Loucy (cell line): Measurements from ENCODE around the gene PLXNA2.

ENCODE experiments used
- H2AFZ ChIP-seq: fragments of 200-600 bp; sonication (generic); 2 replicates; pipeline ENCODE4 v1.6.0; 2016; ENCODE audit warnings: antibody characterized with exemption, mild to moderate bottlenecking, low read length, moderate library complexity
- H3F3A ChIP-seq: fragments of 200-600 bp; 2 replicates; pipeline ENCODE4 v1.6.0; 2016; ENCODE audit warnings: antibody characterized with exemption, low read depth, mild to moderate bottlenecking
- H3K27me3 ChIP-seq: fragments of 200-600 bp; sonication (generic); 2 replicates; pipeline ENCODE4 v1.6.1; 2014; ENCODE audit warnings: low read length, mild to moderate bottlenecking; ENCODE audit not compliant: insufficient read depth, poor library complexity, severe bottlenecking
- H3K36me3 ChIP-seq: fragments of 200-600 bp; sonication (generic); 2 replicates; pipeline ENCODE4 v1.6.1; 2016; ENCODE audit warnings: low read length; ENCODE audit not compliant: insufficient read depth
- H3K4me1 ChIP-seq: fragments of 200-600 bp; sonication (generic); 2 replicates; pipeline ENCODE4 v1.5.1; 2014; ENCODE audit warnings: low read length, mild to moderate bottlenecking; ENCODE audit not compliant: insufficient read depth, poor library complexity, severe bottlenecking
- H3K4me2 ChIP-seq: fragments of 200-600 bp; sonication (generic); 2 replicates; pipeline ENCODE4 v1.6.0; 2014; ENCODE audit warnings: antibody characterized with exemption, low read length, low read depth, mild to moderate bottlenecking; ENCODE audit not compliant: poor library complexity, severe bottlenecking
- H3K4me3 ChIP-seq: fragments of 200-600 bp; sonication (generic); 2 replicates; pipeline ENCODE4 v1.5.1; 2014; ENCODE audit warnings: low read length, mild to moderate bottlenecking, mixed read lengths; ENCODE audit not compliant: poor library complexity, severe bottlenecking
- H3K79me2 ChIP-seq: fragments of 200-600 bp; sonication (generic); 2 replicates; pipeline ENCODE4 v1.6.1; 2014; ENCODE audit warnings: low read length; ENCODE audit not compliant: insufficient read depth
- H3K9ac ChIP-seq: fragments of 200-600 bp; sonication (generic); 2 replicates; pipeline ENCODE4 v1.6.0; 2014; ENCODE audit warnings: mild to moderate bottlenecking, low read depth, low read length, moderate library complexity; ENCODE audit not compliant: poor library complexity, severe bottlenecking
- H3K9me2 ChIP-seq: fragments of 200-600 bp; sonication (generic); replicated peaks from 2 replicates; pipeline ENCODE4 v1.6.1; 2016; ENCODE audit warnings: low read depth, low read length, mixed read lengths
- H3K9me3 ChIP-seq: fragments of 200-600 bp; sonication (generic); 2 replicates; pipeline ENCODE4 v1.6.1; 2014; ENCODE audit warnings: mild to moderate bottlenecking, antibody characterized with exemption, low read length, low read depth; ENCODE audit not compliant: insufficient read depth
- H4K20me1 ChIP-seq: fragments of 200-600 bp; sonication (generic); 2 replicates; pipeline ENCODE4 v1.6.0; 2014; ENCODE audit warnings: antibody characterized with exemption, low read length, mild to moderate bottlenecking; ENCODE audit not compliant: insufficient read depth, poor library complexity, severe bottlenecking
- CTCF ChIP-seq: fragments of 200-600 bp; sonication (generic); conservative IDR thresholded peaks from 2 replicates; pipeline ENCODE4 v1.5.1; 2014; ENCODE audit warnings: mild to moderate bottlenecking, antibody characterized with exemption, low read length
- EZH2phosphoT487 ChIP-seq: fragments of 200-600 bp; IDR thresholded peaks from 2 replicates; pipeline ENCODE4 v1.6.1; 2018; ENCODE audit warnings: antibody characterized with exemption, mild to moderate bottlenecking, moderate library complexity, borderline replicate concordance

PLXNA2 gene

GRCh38 chr1:208156741-208157140 lies 87.4 kb downstream of the PLXNA2 start:
- Histone ChIP-seq H3K79me2 (no peaks in the 10 kb centered on the region), H3K27me3 (no peaks in the 10 kb centered on the region), H4K20me1 (no peaks in the 10 kb centered on the region), H2AFZ (no peak overlapping the region), H3K36me3 (no peaks in the 10 kb centered on the region), H3F3A (no peaks in the 10 kb centered on the region), H3K9me2 (no peaks in the 10 kb centered on the region), H3K9me3 (no peaks in the 10 kb centered on the region), H3K4me2 (no peak overlapping the region), H3K4me3 (no peak overlapping the region), H3K9ac (no peak overlapping the region), H3K4me1 (no peaks in the 10 kb centered on the region)
- no peak for TF ChIP-seq CTCF
- TF ChIP-seq EZH2phosphoT487, result no peak

- H3K4me2 ChIP-seq, result no peak overlapping the region
- no peak overlapping the region for H2AFZ ChIP-seq
- H3K79me2 ChIP-seq, result no peaks in the 10 kb centered on the region
- no peaks in the 10 kb centered on the region for H3K9me2 ChIP-seq
- no peak overlapping the region for H3K4me3 ChIP-seq
- no peaks in the 10 kb centered on the region for H3K27me3 ChIP-seq
- no peaks in the 10 kb centered on the region for H4K20me1 ChIP-seq
- no peaks in the 10 kb centered on the region for H3K36me3 ChIP-seq
- H3K9me3 ChIP-seq, result no peaks in the 10 kb centered on the region
- no peaks in the 10 kb centered on the region for H3K4me1 ChIP-seq
- H3F3A ChIP-seq, result no peaks in the 10 kb centered on the region
- TF ChIP-seq CTCF, result no peak
- TF ChIP-seq EZH2phosphoT487, result no peak
- H3K9ac ChIP-seq, result no peak overlapping the region
These were observed 87.9 kb downstream of the PLXNA2 start for GRCh38 chr1:208156310-208156709.

GRCh38 chr1:208154679-208155642 lies 89.2 kb downstream of the PLXNA2 start:
- H3K4me2 ChIP-seq, result no peak overlapping the region
- H3K9ac ChIP-seq, result no peak overlapping the region
- H3K79me2 ChIP-seq, result no peaks in the 10 kb centered on the region
- H2AFZ ChIP-seq, result no peak overlapping the region
- TF ChIP-seq EZH2phosphoT487, result no peak
- no peak for TF ChIP-seq CTCF
- no peaks in the 10 kb centered on the region for H3K4me1 ChIP-seq
- H3K36me3 ChIP-seq, result no peaks in the 10 kb centered on the region
- H3F3A ChIP-seq, result no peaks in the 10 kb centered on the region
- H3K27me3 ChIP-seq, result no peaks in the 10 kb centered on the region
- H3K9me3 ChIP-seq, result no peaks in the 10 kb centered on the region
- H3K9me2 ChIP-seq, result no peaks in the 10 kb centered on the region
- H3K4me3 ChIP-seq, result no peak overlapping the region
- H4K20me1 ChIP-seq, result no peaks in the 10 kb centered on the region
